SU-DHL-6 (cell line): ENCODE data around the gene OPN1MW3.

ENCODE experiments used
- H2AFZ ChIP-seq: fragments of 200-600 bp; sonication (generic); 2 replicates; pipeline ENCODE4 v1.6.1; 2014; ENCODE audit warnings: low read depth, mild to moderate bottlenecking, moderate library complexity, mixed read lengths, antibody characterized with exemption, low read length; ENCODE audit not compliant: severe bottlenecking
- H3F3A ChIP-seq: fragments of 200-600 bp; shearing (Covaris generic); 2 replicates; pipeline ENCODE4 v1.6.0; 2016; ENCODE audit warnings: antibody characterized with exemption, mild to moderate bottlenecking; ENCODE audit not compliant: insufficient read depth
- H3K27ac ChIP-seq: fragments of 200-600 bp; sonication (generic); 2 replicates; pipeline ENCODE4 v1.5.1; 2016; ENCODE audit warnings: low read depth, mild to moderate bottlenecking, low read length, moderate library complexity, mixed read lengths
- H3K27me3 ChIP-seq: fragments of 200-600 bp; sonication (generic), shearing (Covaris generic); 2 replicates; pipeline ENCODE4 v1.6.0; 2014; ENCODE audit warnings: mild to moderate bottlenecking, low read length
- H3K36me3 ChIP-seq: fragments of 200-600 bp; sonication (generic); 2 replicates; pipeline ENCODE4 v1.6.1; 2014; ENCODE audit warnings: mild to moderate bottlenecking, low read length, mixed read lengths
- H3K4me2 ChIP-seq: fragments of 300-600, 200-600 bp; shearing (Covaris generic), sonication (generic); 2 replicates; pipeline ENCODE4 v1.6.0; 2014; ENCODE audit warnings: low read length, low read depth, mild to moderate bottlenecking; ENCODE audit not compliant: poor library complexity, severe bottlenecking
- H3K4me3 ChIP-seq: fragments of 200-600 bp; sonication (generic); 2 replicates; pipeline ENCODE4 v1.5.1; 2014; ENCODE audit warnings: antibody characterized with exemption, low read length, mild to moderate bottlenecking, mixed read lengths; ENCODE audit not compliant: insufficient read depth, poor library complexity, severe bottlenecking
- H3K79me2 ChIP-seq: fragments of 200-600 bp; sonication (generic); 2 replicates; pipeline ENCODE4 v1.6.1; 2014; ENCODE audit warnings: mild to moderate bottlenecking, low read length, moderate library complexity; ENCODE audit not compliant: insufficient read depth
- H3K9ac ChIP-seq: fragments of 200-600 bp; sonication (generic); 2 replicates; pipeline ENCODE4 v1.7.0; 2014; ENCODE audit warnings: mild to moderate bottlenecking, low read length
- H3K9me2 ChIP-seq: fragments of 200-600 bp; sonication (generic); replicated peaks from 2 replicates; pipeline ENCODE4 v1.6.1; 2014; ENCODE audit warnings: low read length; ENCODE audit not compliant: insufficient read depth
- H3K9me3 ChIP-seq: fragments of 200-600 bp; sonication (generic); 2 replicates; pipeline ENCODE4 v1.6.1; 2014; ENCODE audit warnings: low read length, mixed read lengths; ENCODE audit not compliant: insufficient read depth
- H4K20me1 ChIP-seq: fragments of 200-600 bp; sonication (generic); 2 replicates; pipeline ENCODE4 v1.6.1; 2014; ENCODE audit warnings: low read depth, mild to moderate bottlenecking, antibody characterized with exemption, low read length, moderate library complexity, mixed read lengths
- CTCF ChIP-seq: fragments of 200-600 bp; sonication (generic); IDR thresholded peaks from one replicate; pipeline ENCODE4 v1.5.1; 2017; ENCODE audit warnings: antibody characterized with exemption, mild to moderate bottlenecking, low read length, moderate library complexity; ENCODE audit not compliant: insufficient read depth, poor library complexity, severe bottlenecking
- EZH2phosphoT487 ChIP-seq: fragments of 200-600 bp; sonication (generic), shearing (Covaris generic); conservative IDR thresholded peaks from 2 replicates; pipeline ENCODE4 v1.6.1; 2018; ENCODE audit warnings: mild to moderate bottlenecking, antibody characterized with exemption, low read length, moderate library complexity, mixed read lengths

OPN1MW3 gene

DNA sequence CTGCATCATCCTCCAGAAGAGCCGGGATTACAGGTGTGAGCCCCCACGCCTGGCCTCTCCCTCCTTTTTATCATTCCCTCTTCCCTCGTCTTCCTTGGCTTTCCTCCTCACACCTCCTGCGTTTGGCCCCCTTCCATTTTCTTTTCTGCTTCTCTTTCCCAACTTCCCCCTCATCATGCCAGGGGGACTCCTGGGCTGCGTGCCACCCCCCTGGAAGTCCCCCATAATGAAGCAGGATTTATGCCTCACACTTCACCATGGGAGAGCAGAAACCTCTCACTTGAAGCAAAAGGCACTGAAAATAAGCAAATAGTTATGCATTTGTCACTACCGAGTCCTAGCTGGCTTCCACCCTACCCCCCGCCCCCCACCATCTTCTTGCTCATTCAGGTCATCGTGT is 46.1 kb downstream of the OPN1MW3 start:
- Histone ChIP-seq H3K79me2 (no peaks in the 10 kb centered on the region), H3K36me3 (no peaks in the 10 kb centered on the region), H3K27ac (no peak overlapping the region), H4K20me1 (no peaks in the 10 kb centered on the region), H2AFZ (no peak overlapping the region), H3K4me2 (no peak overlapping the region), H3F3A (peaks cover 4% of the 10 kb centered on the region; the same call in 1 of the 2 replicates), H3K4me3 (no peak overlapping the region), H3K9me3 (no peaks in the 10 kb centered on the region), H3K27me3 (no peaks in the 10 kb centered on the region), H3K9ac (no peak overlapping the region), H3K9me2 (no peaks in the 10 kb centered on the region)
- TF ChIP-seq CTCF, result no peak

- no peaks in the 10 kb centered on the region for H3F3A ChIP-seq
- H2AFZ ChIP-seq, result no peak overlapping the region
- no peak overlapping the region for H3K9ac ChIP-seq
- no peaks in the 10 kb centered on the region for H3K9me3 ChIP-seq
- H3K27ac ChIP-seq, result no peak overlapping the region
- H4K20me1 ChIP-seq, result no peaks in the 10 kb centered on the region
- no peaks in the 10 kb centered on the region for H3K36me3 ChIP-seq
- no peaks in the 10 kb centered on the region for H3K27me3 ChIP-seq
- no peak overlapping the region for H3K4me3 ChIP-seq
- TF ChIP-seq EZH2phosphoT487 (no peak), CTCF (no peak)
- no peak overlapping the region for H3K4me2 ChIP-seq
- no peaks in the 10 kb centered on the region for H3K9me2 ChIP-seq
- H3K79me2 ChIP-seq, result no peaks in the 10 kb centered on the region
Measured at GRCh38 chrX:154304846-154305245, 47.5 kb downstream of the OPN1MW3 start.

- Histone ChIP-seq H3K79me2 (no peaks in the 10 kb centered on the region), H3F3A (no peaks in the 10 kb centered on the region), H3K9me3 (no peaks in the 10 kb centered on the region), H3K4me3 (no peak overlapping the region), H3K9me2 (no peaks in the 10 kb centered on the region), H3K4me2 (no peak overlapping the region), H2AFZ (no peak overlapping the region), H4K20me1 (no peaks in the 10 kb centered on the region), H3K27ac (no peak overlapping the region), H3K9ac (no peak overlapping the region), H3K36me3 (no peaks in the 10 kb centered on the region), H3K27me3 (no peaks in the 10 kb centered on the region)
- TF ChIP-seq CTCF, result no peak
- TF ChIP-seq EZH2phosphoT487, result no peak
Measured at GRCh38 chrX:154305541-154306205, 48.3 kb downstream of the OPN1MW3 start.
